PC-3 (cell line): Measurements from ENCODE around the gene TELO2. TPM values are rescaled to one million over a fixed set of nuclear protein-coding genes. Genes with fewer than 3 reads are reported as not detected.

Experiments used
- ATAC-seq: fragments of 200-7000 bp; cut with Tn5 transposase; 2 replicates; pipeline ENCODE4 v1.9.1; 2020; ENCODE audit warnings: mild to moderate bottlenecking, moderate library complexity
- BruUV-seq: library from RNA; stranded (reverse); fragments of 400-500 nt; replicated peaks from 2 replicates; lab custom pipeline; 2021; lab: Mats Ljungman, UMichigan
- CTCF ChIA-PET: fragments of 300-600 bp; sonication (Branson Sonifier 250); formaldehyde crosslinking; loops from one replicate; lab custom pipeline; 2022; ENCODE audit warnings: antibody characterized with exemption; lab: Charles Lee
- POLR2A ChIA-PET: fragments of 300-600 bp; sonication (Branson Sonifier 250); formaldehyde crosslinking; loops from one replicate; lab custom pipeline; 2022; ENCODE audit warnings: antibody characterized with exemption; ENCODE audit not compliant: unreplicated experiment; lab: Charles Lee
- DNase-seq: peaks from one replicate; pipeline ENCODE4 v3.0.0-alpha.2; 2015
- H2AFZ ChIP-seq: fragments of 300-600 bp; sonication (generic); 2 replicates; pipeline ENCODE4 v1.6.0; 2016; ENCODE audit warnings: antibody characterized with exemption, low read length
- H3F3A ChIP-seq: fragments of 300-600 bp; sonication (generic); one replicate; pipeline ENCODE4 v1.6.0; 2017; ENCODE audit warnings: antibody characterized with exemption, low read length, control low read depth, mild to moderate bottlenecking; ENCODE audit not compliant: unreplicated experiment
- H3K27ac ChIP-seq: fragments of 300-600 bp; sonication (generic); 2 replicates; pipeline ENCODE4 v1.5.1; 2016; ENCODE audit warnings: mild to moderate bottlenecking, low read length
- H3K27me3 ChIP-seq: fragments of 300-600 bp; sonication (generic); 2 replicates; pipeline ENCODE4 v1.6.1; 2016; ENCODE audit warnings: low read length, mixed read lengths
- H3K36me3 ChIP-seq: fragments of 300-600 bp; sonication (generic); 2 replicates; pipeline ENCODE4 v1.6.1; 2016; ENCODE audit warnings: low read depth, mixed run types, low read length, mixed read lengths
- H3K4me1 ChIP-seq: fragments of 300-600 bp; sonication (generic); 2 replicates; pipeline ENCODE4 v1.5.1; 2016; ENCODE audit warnings: low read length; ENCODE audit not compliant: insufficient read depth
- H3K4me2 ChIP-seq: fragments of 300-600 bp; sonication (generic); 2 replicates; pipeline ENCODE4 v1.6.0; 2016; ENCODE audit warnings: low read length
- H3K4me3 ChIP-seq: fragments of 300-600 bp; sonication (generic); 2 replicates; pipeline ENCODE4 v1.5.1; 2016; ENCODE audit warnings: mild to moderate bottlenecking, low read length, mixed read lengths
- H3K79me2 ChIP-seq: fragments of 300-600 bp; sonication (generic); 2 replicates; pipeline ENCODE4 v1.6.1; 2017; ENCODE audit warnings: low read length, mixed read lengths
- H3K9ac ChIP-seq: fragments of 300-600 bp; sonication (generic); 2 replicates; pipeline ENCODE4 v1.6.0; 2016; ENCODE audit warnings: mild to moderate bottlenecking, low read length
- H3K9me2 ChIP-seq: fragments of 300-600 bp; sonication (generic); replicated peaks from 2 replicates; pipeline ENCODE4 v1.6.1; 2016; ENCODE audit warnings: mixed run types, low read length, mixed read lengths
- H3K9me3 ChIP-seq: fragments of 300-600 bp; sonication (generic); 2 replicates; pipeline ENCODE4 v1.6.1; 2016; ENCODE audit warnings: low read length, mixed read lengths
- H4K20me1 ChIP-seq: fragments of 300-600 bp; sonication (generic); 2 replicates; pipeline ENCODE4 v1.6.1; 2016; ENCODE audit warnings: low read length, mixed read lengths
- EZH2 ChIP-seq: fragments of 300-600 bp; sonication (generic); IDR thresholded peaks from one replicate; pipeline ENCODE4 v1.6.1; 2017; ENCODE audit warnings: antibody characterized with exemption, mild to moderate bottlenecking, low read length; ENCODE audit not compliant: unreplicated experiment
- EZH2phosphoT487 ChIP-seq: fragments of 300-600 bp; sonication (generic); IDR thresholded peaks from 2 replicates; pipeline ENCODE4 v1.6.1; 2018; ENCODE audit warnings: mild to moderate bottlenecking, antibody characterized with exemption, low read length, borderline replicate concordance
- intact Hi-C: fragments of 100-400 bp; cut with micrococcal nuclease; formaldehyde crosslinking; loops from 2 replicates; pipeline ENCODE4 v1.9.0; 2023
- total RNA-seq: library from RNA; depleted of rRNA; stranded (reverse); fragments of >200 nt; gene quantifications from 2 replicates; pipeline ENCODE4 v1.2.3, GENCODE V29; 2014
- TF ChIP-seq, protein P1 (sequence below): fragments of 300-600 bp; sonication (generic); conservative IDR thresholded peaks from 2 replicates; pipeline ENCODE4 v1.5.1; 2017; ENCODE audit warnings: antibody characterized with exemption, low read depth, mild to moderate bottlenecking, low read length

The TELO2 gene
- total RNA-seq, 1 experiment from 2014 or later, result 37.8 TPM

- H4K20me1 ChIP-seq, result no peaks in the 10 kb centered on the region
- H3K79me2 ChIP-seq, result no peaks in the 10 kb centered on the region
- no peaks in the 10 kb centered on the region for H3K9me2 ChIP-seq
- no peaks in the 10 kb centered on the region for H3F3A ChIP-seq
- no peak overlapping the region for H3K9ac ChIP-seq
- H3K9me3 ChIP-seq, result no peaks in the 10 kb centered on the region
- POLR2A ChIA-PET, result no interaction called here
- BruUV-seq, result no TSS peak
- intact Hi-C loops, result no loop called here
- H2AFZ ChIP-seq, result no peak overlapping the region
- no peak overlapping the region for H3K4me2 ChIP-seq
- no peaks in the 10 kb centered on the region for H3K27me3 ChIP-seq
- no peak for TF ChIP-seq EZH2
- TF ChIP-seq, protein P1, sequence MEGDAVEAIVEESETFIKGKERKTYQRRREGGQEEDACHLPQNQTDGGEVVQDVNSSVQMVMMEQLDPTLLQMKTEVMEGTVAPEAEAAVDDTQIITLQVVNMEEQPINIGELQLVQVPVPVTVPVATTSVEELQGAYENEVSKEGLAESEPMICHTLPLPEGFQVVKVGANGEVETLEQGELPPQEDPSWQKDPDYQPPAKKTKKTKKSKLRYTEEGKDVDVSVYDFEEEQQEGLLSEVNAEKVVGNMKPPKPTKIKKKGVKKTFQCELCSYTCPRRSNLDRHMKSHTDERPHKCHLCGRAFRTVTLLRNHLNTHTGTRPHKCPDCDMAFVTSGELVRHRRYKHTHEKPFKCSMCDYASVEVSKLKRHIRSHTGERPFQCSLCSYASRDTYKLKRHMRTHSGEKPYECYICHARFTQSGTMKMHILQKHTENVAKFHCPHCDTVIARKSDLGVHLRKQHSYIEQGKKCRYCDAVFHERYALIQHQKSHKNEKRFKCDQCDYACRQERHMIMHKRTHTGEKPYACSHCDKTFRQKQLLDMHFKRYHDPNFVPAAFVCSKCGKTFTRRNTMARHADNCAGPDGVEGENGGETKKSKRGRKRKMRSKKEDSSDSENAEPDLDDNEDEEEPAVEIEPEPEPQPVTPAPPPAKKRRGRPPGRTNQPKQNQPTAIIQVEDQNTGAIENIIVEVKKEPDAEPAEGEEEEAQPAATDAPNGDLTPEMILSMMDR, result no peak
- TF ChIP-seq EZH2phosphoT487, result no peak
- no peak for DNase-seq
- H3K27ac ChIP-seq, result no peak overlapping the region
- H3K36me3 ChIP-seq, result no peaks in the 10 kb centered on the region
- CTCF ChIA-PET, result no interaction called here
- no peaks in the 10 kb centered on the region for H3K4me1 ChIP-seq
- no peak overlapping the region for H3K4me3 ChIP-seq
- ATAC-seq, result no peak
Observed at GRCh38 chr16:1510941-1511351, 17.8 kb downstream of the TELO2 start.

GRCh38 chr16:1511662-1512569 lies 18.8 kb downstream of the TELO2 start:
- no peak for ATAC-seq

More at GRCh38 chr16:1511662-1512569, 18.8 kb downstream of the TELO2 start:
- TF ChIP-seq, protein P1, result no peak
- no peak for TF ChIP-seq EZH2phosphoT487
- TF ChIP-seq EZH2, result no peak
- Histone ChIP-seq H3K4me3 (no peak overlapping the region), H3K36me3 (no peaks in the 10 kb centered on the region), H3K27me3 (no peaks in the 10 kb centered on the region), H3K9ac (no peak overlapping the region), H2AFZ (no peak overlapping the region), H3K9me2 (no peaks in the 10 kb centered on the region), H3K4me1 (no peaks in the 10 kb centered on the region), H3K9me3 (no peaks in the 10 kb centered on the region), H3K4me2 (no peak overlapping the region), H4K20me1 (no peaks in the 10 kb centered on the region), H3K27ac (no peak overlapping the region), H3F3A (no peaks in the 10 kb centered on the region), H3K79me2 (no peaks in the 10 kb centered on the region)
- DNase-seq, result no peak
- intact Hi-C loops, result no loop called here
- CTCF ChIA-PET, result no interaction called here
- POLR2A ChIA-PET, result no interaction called here
- BruUV-seq, result no TSS peak
